ENCODE measurements around the gene PTRH1.

PTRH1 gene

DNA sequence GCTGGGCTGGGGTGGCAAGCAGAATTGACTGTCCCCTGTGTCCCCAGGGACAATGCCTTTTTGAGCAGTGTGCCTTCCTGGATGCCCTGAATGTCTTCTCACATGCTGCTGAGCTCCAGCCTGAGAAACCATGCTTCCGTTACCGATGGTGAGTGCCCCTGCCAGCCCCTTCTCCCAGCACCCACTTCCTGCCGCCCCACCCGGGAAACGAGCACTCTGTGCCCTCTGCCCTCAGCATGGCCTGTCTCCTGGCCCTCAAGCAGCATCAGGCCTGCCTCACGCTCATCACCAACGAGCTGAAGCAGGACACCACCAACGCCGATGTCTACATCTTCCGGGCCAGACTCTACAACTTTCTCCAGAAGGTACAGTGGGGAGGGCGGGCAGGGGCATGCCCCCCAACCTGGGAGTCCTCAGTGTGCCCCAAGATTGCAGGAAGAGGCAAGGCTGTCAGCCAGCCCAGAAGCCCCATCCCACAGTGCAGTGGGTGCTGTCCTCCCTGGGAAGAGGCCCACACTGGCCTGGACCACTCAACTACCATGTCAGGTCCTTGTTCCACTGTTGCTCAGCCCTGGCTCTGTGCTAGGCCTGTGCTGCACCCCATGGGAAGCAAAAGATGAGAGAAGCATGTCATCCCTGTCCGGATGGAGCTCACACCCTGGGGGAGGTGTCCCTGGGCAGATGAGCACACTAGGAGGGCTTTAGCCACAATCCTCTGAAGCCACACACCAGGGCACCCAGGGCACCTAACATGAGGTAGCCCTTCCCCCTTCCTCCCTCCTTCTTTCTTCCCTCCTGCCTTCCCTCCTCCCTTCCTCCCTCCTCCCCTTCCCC lies 4.8 kb upstream of the PTRH1 start:
- no peak for DNase-seq (ENCODE audit: low spot score)

GRCh38 chr9:127717766-127718165 lies 2.3 kb upstream of the PTRH1 start:
- no peak for DNase-seq (ENCODE audit: low spot score)

DNA sequence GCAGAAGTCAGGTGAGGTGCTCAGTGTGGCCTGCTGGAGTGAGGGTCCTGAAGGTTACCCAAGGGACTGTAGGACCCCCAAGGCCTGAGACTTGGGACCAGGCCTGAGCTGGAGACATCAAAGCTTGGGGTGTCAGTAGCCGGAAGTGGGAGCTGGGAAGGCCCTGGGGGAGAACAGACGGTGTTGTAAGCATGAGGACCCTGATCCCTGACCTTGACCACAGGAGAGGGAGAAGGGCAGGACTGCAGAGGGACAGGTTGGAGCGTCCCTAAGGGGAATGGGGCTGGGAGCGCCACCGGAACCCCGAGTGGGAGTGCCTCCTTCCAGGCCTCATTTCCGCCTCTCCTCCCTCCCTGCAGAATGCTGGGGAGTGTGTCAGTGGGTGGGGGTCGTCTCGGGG lies 949 bp upstream of the PTRH1 start:
- no peak for DNase-seq (ENCODE audit: low spot score)

- DNase-seq (ENCODE audit: low spot score) = peak; percentile 43
Measured at GRCh38 chr9:127714951-127715469, 453 bp downstream of the PTRH1 start.

- peak; percentile 11 for DNase-seq (ENCODE audit: low spot score)
Measured at GRCh38 chr9:127714020-127714750, 1.3 kb downstream of the PTRH1 start.

GRCh38 chr9:127712867-127713266 lies 2.6 kb downstream of the PTRH1 start:
- no peak for DNase-seq (ENCODE audit: low spot score)

DNA sequence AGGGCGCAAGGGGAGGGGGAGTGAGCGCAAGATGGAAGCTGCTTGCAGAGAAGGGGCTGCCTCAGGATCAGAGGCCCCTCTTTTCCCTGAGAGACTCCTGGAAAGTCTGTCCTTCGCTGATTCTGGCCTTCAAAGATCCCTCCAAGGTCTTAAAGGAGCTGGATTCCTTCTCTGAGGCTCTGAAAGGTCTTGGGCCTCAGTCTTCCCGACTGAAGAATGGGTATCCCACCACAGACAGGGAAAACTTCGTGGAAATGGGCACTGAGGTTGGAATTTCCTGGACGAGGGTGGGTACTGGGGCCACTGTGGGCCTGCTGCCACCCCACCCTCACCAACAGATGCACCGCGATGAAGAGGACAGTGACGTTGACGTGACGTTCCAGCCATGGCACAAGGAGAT lies 3.1 kb downstream of the PTRH1 start:
- DNase-seq (ENCODE audit: low spot score) = no peak

- DNase-seq (ENCODE audit: low spot score) = no peak
Measured at GRCh38 chr9:127711831-127712274, 3.6 kb downstream of the PTRH1 start.

- DNase-seq (ENCODE audit: low spot score) = no peak
Measured at GRCh38 chr9:127711226-127711701, 4.2 kb downstream of the PTRH1 start.

- DNase-seq (ENCODE audit: low spot score) = no peak
Measured at GRCh38 chr9:127710204-127710783, 5.2 kb downstream of the PTRH1 start.

DNA sequence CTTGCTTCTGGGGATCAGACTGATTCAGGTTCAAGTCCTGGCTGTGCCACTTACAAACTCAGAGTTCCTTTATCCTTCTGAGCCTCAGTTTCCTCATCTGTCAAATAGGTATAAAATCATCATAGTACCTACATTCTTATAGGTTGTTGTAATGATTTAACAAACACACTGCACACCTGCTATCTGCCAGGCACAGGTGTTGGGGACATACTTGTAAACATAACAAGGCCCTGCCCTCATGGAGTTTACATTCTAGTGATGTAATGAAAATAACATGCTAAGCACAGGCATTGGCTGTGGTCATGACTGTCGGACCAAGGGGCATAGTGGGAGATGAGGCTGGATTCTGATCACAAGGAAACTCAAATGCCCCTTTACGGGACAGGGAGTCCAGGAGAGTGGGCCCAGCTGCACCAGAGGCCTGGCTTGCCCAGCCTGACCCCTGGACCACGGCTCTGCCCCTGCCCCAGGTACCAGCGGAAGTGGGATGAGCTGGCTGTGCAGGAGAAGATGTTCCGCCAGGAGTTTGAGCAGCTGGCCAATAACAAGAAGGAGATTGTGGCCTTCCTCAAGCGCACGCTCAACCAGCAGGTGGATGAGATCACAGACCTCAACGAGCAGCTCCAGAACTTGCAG lies 6.4 kb downstream of the PTRH1 start:
- DNase-seq (ENCODE audit: low spot score) = no peak

- DNase-seq (ENCODE audit: low spot score) = no peak
Measured at GRCh38 chr9:127707766-127708165, 7.7 kb downstream of the PTRH1 start.

DNA sequence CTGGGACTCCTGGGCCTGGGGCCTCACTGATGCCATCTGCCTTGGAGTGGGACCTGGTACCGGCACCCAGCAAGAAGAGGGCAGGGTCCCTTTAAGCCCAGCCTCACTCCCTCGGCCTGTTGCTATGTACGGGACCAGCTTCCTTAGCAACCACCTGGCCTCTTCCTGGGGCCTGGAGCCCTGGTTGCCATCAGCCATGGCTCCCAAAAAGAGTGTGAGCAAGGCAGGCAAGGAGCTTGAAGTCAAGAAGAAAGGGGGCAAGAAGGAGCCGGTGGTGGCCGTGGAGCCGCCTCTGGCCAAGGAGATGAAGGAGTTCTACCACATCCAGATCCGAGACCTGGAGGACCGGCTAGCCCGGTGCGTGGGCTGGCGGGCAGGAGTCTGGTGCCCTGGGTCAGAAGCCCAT lies 8.6 kb downstream of the PTRH1 start, which contains the start of gene CFAP157:
TSS of gene CFAP157 (plus strand) at position 153 of the 406 bp plus-strand sequence. CDS start at position 197, 44 bp downstream.
- DNase-seq (ENCODE audit: low spot score) = no peak

GRCh38 chr9:127705577-127706379 lies 9.7 kb downstream of the PTRH1 start:
- DNase-seq (ENCODE audit: low spot score) = no peak

DNA sequence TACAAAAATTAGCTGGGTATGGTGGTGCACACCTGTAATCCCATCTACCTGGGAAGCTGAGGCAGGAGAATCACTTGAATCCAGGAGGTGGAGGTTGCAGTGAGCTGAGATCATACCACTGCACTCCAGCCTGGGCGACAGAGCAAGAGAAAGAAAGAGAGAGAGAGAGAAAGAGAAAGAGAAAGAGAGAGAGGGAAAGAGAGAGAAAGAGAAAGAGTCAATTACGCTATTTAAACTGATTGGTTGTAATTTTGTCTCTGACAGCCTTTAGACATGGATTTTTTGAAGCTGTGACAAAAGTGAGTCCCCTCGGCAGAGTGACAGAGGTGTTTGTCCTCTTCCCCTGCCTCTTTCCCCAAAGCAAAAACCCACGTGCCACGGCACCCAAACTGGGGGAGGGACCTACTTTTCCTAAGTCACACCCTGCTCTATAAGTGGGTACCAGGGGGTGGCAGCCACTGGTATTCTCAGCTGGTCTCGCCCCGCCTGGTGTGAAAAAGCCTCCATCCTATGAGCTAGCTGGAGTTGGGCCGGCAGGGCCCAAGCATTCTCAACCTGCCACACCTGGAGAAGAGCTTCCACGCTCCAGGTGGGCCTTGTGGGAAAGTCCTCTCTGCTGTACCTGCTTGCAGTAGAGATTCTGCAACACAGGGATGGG lies 12.0 kb downstream of the PTRH1 start:
- DNase-seq (ENCODE audit: low spot score) = no peak

- DNase-seq (ENCODE audit: low spot score) = no peak
Measured at GRCh38 chr9:127700594-127701255, 14.7 kb downstream of the PTRH1 start.

DNA sequence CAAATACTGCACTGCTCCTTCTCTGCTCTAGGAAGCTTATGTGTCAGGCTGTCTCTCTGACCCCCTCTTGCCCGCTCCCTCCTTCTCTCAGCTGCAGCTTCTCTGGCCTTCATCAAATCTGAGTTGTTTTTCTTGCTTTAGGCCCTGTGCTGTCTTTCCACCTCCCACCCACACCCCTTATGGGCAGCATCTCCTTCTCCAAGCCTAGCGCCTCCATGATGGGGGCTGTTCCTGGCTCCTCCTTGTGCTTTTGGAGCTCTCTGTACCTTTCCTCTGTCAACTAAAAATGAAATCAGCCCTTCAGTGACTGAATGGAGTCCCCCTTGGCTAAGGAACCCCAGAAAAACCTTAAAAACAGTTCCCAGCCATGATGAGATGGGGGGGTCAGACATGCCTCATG lies 15.3 kb downstream of the PTRH1 start:
- DNase-seq (ENCODE audit: low spot score) = no peak

DNA sequence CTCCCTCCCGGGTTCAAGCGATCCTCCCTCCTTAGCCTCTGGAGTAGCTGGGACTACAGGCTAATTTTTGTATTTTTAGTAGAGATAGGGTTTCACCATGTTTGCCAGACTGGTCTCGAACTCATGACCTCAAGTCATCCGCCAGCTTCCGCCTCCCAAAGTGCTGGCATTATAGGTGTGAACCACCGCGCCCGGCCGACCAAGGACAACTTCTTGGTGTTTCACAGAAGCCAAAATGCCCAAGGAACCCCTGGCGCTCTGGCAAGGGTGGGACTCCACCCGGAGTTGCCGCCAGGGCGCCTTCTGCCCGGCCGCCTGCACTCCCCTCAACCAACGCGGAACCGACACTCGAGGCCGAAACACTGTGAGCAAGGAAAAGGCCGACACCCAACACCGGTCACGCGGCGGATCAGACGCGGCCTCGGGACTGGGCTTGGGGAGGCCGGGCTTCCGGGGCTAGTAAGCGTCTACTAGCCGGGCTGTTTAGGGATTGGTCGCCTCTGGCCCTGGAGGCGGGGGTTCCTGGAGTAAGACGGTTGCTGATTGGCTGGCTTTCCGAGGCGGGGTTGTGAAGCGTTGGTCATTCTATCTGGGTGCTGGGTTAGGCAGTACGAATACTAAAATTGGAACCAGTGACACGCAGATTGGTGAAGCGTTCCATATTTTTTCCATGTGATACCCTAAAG lies 16.3 kb downstream of the PTRH1 start:
- peak; percentile 100 for DNase-seq (ENCODE audit: low spot score)

DNA sequence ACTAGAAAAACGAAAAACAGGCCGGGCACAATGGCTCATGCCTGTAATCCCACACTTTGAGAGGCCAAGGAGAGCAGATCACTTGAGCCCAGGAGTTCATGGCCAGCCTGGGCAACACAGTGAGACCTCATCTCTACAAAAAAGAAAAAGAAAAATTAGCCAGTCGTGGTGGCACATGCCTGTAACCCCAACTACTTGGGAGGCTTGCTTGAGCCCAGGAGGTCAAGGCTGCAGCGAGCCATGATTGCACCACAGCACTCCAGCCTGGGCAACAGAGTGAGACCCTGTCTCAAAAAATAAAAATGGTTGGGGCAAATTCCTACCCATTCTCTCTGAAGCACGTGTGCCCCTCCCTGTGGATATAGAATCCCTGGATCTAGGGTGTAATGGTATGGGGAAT lies 17.1 kb downstream of the PTRH1 start:
- no peak for DNase-seq (ENCODE audit: low spot score)
